Gastroesophageal sphincter (tissue), 4 donors: ENCODE measurements around the gene SRP9. TPM values are rescaled to one million over a fixed set of nuclear protein-coding genes. Genes with fewer than 3 reads are reported as not detected.

Experiments used
- ATAC-seq: fragments of 150-250 bp; one replicate; pipeline ENCODE4 v1.9.1; 2016; ENCODE audit warnings: mild to moderate bottlenecking, moderate library complexity
- H3K27ac ChIP-seq, 4 donors: fragments of 200-600 bp; sonication (generic) in 3 of 4; 1 replicate in 3 of 4; 2 replicates in 1 of 4; pipeline ENCODE4 v1.5.1; 2016 to 2019
- H3K27me3 ChIP-seq: fragments of 200-600 bp; sonication (generic); one replicate; pipeline ENCODE4 v1.5.1; 2019
- H3K36me3 ChIP-seq, 2 donors: fragments of 200-600 bp; sonication (generic); one replicate each; pipeline ENCODE4 v1.5.1; 2019; ENCODE audit warnings: control low read depth in 1 of 2
- H3K4me1 ChIP-seq, 3 donors: fragments of 200-600 bp; sonication (generic); 1 replicate in 2 of 3; 2 replicates in 1 of 3; pipeline ENCODE4 v1.5.1; 2016 to 2019; ENCODE audit warnings: control low read depth in 2 of 3
- H3K4me3 ChIP-seq, 2 donors: fragments of 200-600 bp; sonication (generic); one replicate each; pipeline ENCODE4 v1.5.1; 2019; ENCODE audit warnings: mild to moderate bottlenecking in 1 of 2, moderate library complexity in 1 of 2
- H3K9me3 ChIP-seq, 3 donors: fragments of 200-600 bp; sonication (generic); one replicate each; pipeline ENCODE4 v1.5.1; 2017 to 2019; ENCODE audit warnings: control low read depth in 2 of 3
- CTCF ChIP-seq, 4 experiments: fragments of 200-600 bp in 2 of 4; fragments of 450-650 bp in 2 of 4; sonication (generic) in 1 of 4; IDR thresholded peaks; one replicate each; pipeline ENCODE4 v1.5.1; 2017 to 2019; ENCODE audit warnings: antibody characterized with exemption in 4 of 4, mild to moderate bottlenecking in 2 of 4, moderate library complexity in 2 of 4
- EP300 ChIP-seq: sonication (generic); formaldehyde crosslinking; IDR thresholded peaks from one replicate; pipeline ENCODE4 v1.6.1; 2017; ENCODE audit warnings: antibody characterized with exemption, mild to moderate bottlenecking
- POLR2A ChIP-seq, 2 donors: fragments of 450-650 bp; IDR thresholded peaks; one replicate each; pipeline ENCODE4 v1.6.1; 2017; ENCODE audit warnings: antibody characterized with exemption in 2 of 2, mild to moderate bottlenecking in 2 of 2, moderate library complexity in 1 of 2
- POLR2AphosphoS5 ChIP-seq: sonication (generic); formaldehyde crosslinking; IDR thresholded peaks from one replicate; pipeline ENCODE4 v1.6.1; 2017; ENCODE audit warnings: antibody characterized with exemption
- WGBS, 2 donors: methylation state at CpG; one replicate each; pipeline ENCODE4 v1.1.5; 2018; ENCODE audit warnings: low coverage in 1 of 2; 5-methylcytosine and 5-hydroxymethylcytosine counted together
- total RNA-seq, 4 donors: library from RNA; depleted of rRNA; stranded (reverse); fragments of >200 nt; gene quantifications; one replicate each; pipeline ENCODE4 v1.1.0, GENCODE V29; 2016

The SRP9 gene
- 100 to 1,000 TPM; 146 to 260 (median 216) TPM for total RNA-seq

GRCh38 chr1:225777583-225778336, at the start of gene SRP9:
SRP9 (plus strand) TSS chr1:225777826; CDS start chr1:225777941, 115 bp downstream.
- H3K36me3 ChIP-seq, result no peaks in the 10 kb centered on the region
- ATAC-seq, result peak; percentile 100
- TF ChIP-seq POLR2AphosphoS5 (peak; percentile 95), EP300 (no peak), CTCF (IDR thresholded peaks at IDR 0.05) (peak; percentile 67 to 94 (median 88)), POLR2A (IDR thresholded peaks at IDR 0.05) (peak; percentile 87 to 88)
- peak within 1 kb of the TSS; percentile 91 to 98 (median 94) for H3K27ac ChIP-seq
- H3K27me3 ChIP-seq, result no peaks in the 10 kb centered on the region
- H3K9me3 ChIP-seq, result no peaks in the 10 kb centered on the region
- H3K4me1 ChIP-seq, result peaks cover 3 to 62% (median 25%) of the 10 kb centered on the region in 3 donors
- 0 to 1% methylated on average over 2 to 14 of the region's 46 CpGs for WGBS, 2 donors
- H3K4me3 ChIP-seq, result peak within 1 kb of the TSS; percentile 66 to 81

- H3K4me1 ChIP-seq, result peaks cover 0 to 19% (median 15%) of the 10 kb centered on the region in 3 donors
- H3K27ac ChIP-seq, result no peak overlapping the region
- TF ChIP-seq POLR2AphosphoS5 (no peak), CTCF (IDR thresholded peaks at IDR 0.05) (no peak), EP300 (no peak), POLR2A (IDR thresholded peaks at IDR 0.05) (no peak)
- no peaks in the 10 kb centered on the region for H3K36me3 ChIP-seq
- no peaks in the 10 kb centered on the region for H3K27me3 ChIP-seq
- ATAC-seq, result no peak
- no peak overlapping the region for H3K4me3 ChIP-seq
- H3K9me3 ChIP-seq, result no peaks in the 10 kb centered on the region
Observed at GRCh38 chr1:225731491-225731890, 46.1 kb upstream of the SRP9 start.

- H3K36me3 ChIP-seq, result no peaks in the 10 kb centered on the region
- ATAC-seq, result no peak
- peaks cover 0 to 24% (median 18%) of the 10 kb centered on the region in 3 donors for H3K4me1 ChIP-seq
- 91 to 100% methylated on average over 1 of the region's 4 CpGs for WGBS, 2 donors
- H3K27me3 ChIP-seq, result no peaks in the 10 kb centered on the region
- H3K4me3 ChIP-seq, result no peak overlapping the region
- TF ChIP-seq EP300 (no peak), POLR2AphosphoS5 (no peak), CTCF (IDR thresholded peaks at IDR 0.05) (no peak), POLR2A (IDR thresholded peaks at IDR 0.05) (no peak)
- H3K9me3 ChIP-seq, result no peaks in the 10 kb centered on the region
- no peak overlapping the region for H3K27ac ChIP-seq
Observed at GRCh38 chr1:225733254-225733653, 44.4 kb upstream of the SRP9 start.

- WGBS, 2 donors, result 52 to 75% methylated on average over 2 to 9 of the region's 12 CpGs
- no peaks in the 10 kb centered on the region for H3K9me3 ChIP-seq
- H3K4me1 ChIP-seq, result peaks cover 0 to 24% (median 18%) of the 10 kb centered on the region in 3 donors
- TF ChIP-seq CTCF (IDR thresholded peaks at IDR 0.05) (peak in 1 of 4 experiments; percentile 7), EP300 (no peak), POLR2AphosphoS5 (peak; percentile 69), POLR2A (IDR thresholded peaks at IDR 0.05) (no peak)
- H3K36me3 ChIP-seq, result no peaks in the 10 kb centered on the region
- H3K4me3 ChIP-seq, result no peak overlapping the region
- H3K27ac ChIP-seq, result peak overlapping the region in 3 of 4 donors; percentile 67 to 76 (median 70)
- ATAC-seq, result peak; percentile 93
- no peaks in the 10 kb centered on the region for H3K27me3 ChIP-seq
Observed at GRCh38 chr1:225735252-225736149, 42.1 kb upstream of the SRP9 start.
